Measurements from ENCODE around the gene RAB2B.

RAB2B gene

DNA sequence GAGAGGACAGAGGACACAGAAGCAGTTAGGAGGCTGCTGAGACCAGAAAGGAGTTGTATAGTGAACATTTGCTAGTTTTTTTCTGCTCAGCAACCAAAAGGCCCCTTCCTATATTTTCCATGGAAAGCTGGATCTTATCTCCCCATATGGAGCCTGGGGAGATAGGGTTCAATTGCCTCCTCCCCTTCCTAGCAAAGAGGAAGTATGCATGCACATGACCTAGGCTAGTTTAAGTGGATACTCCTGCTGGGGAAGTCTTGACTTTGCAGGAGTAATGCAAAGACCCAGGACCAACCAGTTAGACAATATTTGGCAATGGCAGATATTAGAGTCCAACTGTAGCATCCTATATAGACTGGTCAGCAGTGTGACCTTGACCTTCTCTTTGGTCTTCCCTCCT is 35.9 kb downstream of the RAB2B start:
- ATAC-seq (no peak), DNase-seq (no peak)
- H3K4me1 Mint-ChIP-seq = peaks cover 38% of the 10 kb centered on the region
- H3K9me3 Mint-ChIP-seq = no peaks in the 10 kb centered on the region
- no peaks in the 10 kb centered on the region for H3K27me3 Mint-ChIP-seq
- H3K27ac Mint-ChIP-seq = peak overlapping the region in 1 of 2 donors; percentile 56
- H3K4me3 Mint-ChIP-seq = no peak overlapping the region

DNA sequence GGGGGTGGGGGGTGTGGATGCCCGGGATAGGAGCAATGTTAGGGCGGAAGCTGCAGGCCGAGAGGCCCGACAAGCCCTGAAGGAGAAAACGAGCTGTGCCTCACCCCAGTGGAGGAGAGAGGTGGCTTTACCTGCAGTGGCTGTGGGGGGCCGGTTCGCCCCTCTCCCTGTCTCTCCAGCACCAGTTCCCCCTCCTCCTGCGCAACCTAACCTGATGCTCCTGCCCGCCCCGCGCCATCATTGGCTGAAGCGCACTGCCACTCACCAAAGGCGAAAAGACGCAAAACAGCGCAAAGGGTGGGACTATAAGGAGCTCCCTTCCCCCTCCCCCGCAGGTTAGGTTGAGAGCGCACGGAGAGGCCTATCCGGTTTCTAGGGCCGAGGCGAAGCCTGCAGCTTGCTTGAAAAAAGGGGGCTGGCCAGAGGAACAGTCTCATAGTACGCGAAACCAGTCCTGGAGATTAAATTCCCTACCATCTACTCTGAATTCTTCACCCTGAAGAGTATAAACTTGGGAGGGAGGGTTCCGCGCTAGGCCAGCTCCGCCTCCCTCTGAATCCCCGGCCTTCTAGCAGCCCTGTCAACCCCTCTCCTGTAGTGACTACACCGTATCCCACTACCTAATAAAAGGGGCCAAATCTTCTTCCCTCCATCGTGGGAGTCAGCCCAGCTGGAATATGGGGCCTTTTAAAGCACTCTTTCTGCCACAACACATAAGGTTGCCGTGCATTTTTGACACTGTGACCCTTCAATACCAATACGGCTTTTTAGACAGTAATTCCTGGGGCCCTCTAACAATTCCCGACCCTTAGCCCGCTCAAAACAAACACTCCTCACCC is 39.5 kb downstream of the RAB2B start:
- Mint-ChIP-seq H3K27me3 (no peaks in the 10 kb centered on the region), H3K4me3 (peak overlapping the region; percentile 84 to 87), H3K4me1 (peaks cover 59% of the 10 kb centered on the region), H3K9me3 (no peaks in the 10 kb centered on the region), H3K27ac (peak overlapping the region; percentile 93 to 98)
- ATAC-seq (peak; percentile 100), DNase-seq (peak; percentile 97 to 98)

DNA sequence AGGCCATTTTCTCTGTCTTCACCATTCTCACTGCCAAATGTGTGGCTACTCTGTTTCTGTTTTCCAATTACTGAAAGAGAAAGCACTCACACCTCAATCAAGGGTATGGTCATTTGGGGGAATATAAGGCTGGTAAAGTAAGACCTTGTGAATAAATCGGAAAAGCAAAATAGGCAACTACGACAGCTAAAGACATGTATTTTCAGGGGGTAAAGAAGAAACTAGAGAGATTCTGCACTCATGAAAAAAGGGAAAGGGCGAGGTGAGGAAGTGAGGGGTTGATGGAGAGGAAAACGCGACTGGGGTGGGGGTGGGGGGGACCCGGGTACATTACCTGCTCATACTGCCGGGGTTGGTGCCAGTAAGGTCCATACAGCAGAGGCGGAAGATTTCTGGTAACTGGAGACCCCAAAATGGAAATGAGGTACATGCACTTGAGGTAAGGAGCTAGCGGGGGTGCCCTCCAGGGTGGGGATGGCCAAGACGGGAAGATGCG is 40.1 kb downstream of the RAB2B start:
- peak overlapping the region; percentile 84 to 87 for H3K4me3 Mint-ChIP-seq
- no peaks in the 10 kb centered on the region for H3K9me3 Mint-ChIP-seq
- peaks cover 59% of the 10 kb centered on the region for H3K4me1 Mint-ChIP-seq
- no peak for DNase-seq
- no peaks in the 10 kb centered on the region for H3K27me3 Mint-ChIP-seq
- ATAC-seq = no peak
- H3K27ac Mint-ChIP-seq = peak overlapping the region; percentile 93 to 98

DNA sequence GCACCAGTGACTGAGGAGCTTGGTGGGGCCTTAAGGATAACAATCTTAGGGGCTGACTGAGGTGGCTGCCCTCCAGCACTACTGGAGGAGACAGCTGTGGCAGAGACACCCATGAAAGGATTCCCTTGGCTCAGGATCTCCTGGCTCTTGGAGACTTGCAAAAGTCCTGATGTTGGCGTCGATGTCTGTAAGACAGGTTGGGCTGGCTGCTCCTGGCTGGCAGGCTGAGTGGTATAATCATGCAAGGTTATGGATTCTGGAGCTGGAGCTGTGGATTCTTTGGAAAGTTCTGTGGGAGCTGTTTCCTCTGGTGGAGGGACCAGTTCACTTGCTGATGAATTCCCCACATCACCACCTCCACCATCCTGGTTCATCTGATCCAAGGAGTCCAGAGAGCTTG is 45.6 kb downstream of the RAB2B start:
- peaks cover 37% of the 10 kb centered on the region for H3K4me1 Mint-ChIP-seq
- H3K27ac Mint-ChIP-seq = no peak overlapping the region
- no peaks in the 10 kb centered on the region for H3K27me3 Mint-ChIP-seq
- no peaks in the 10 kb centered on the region for H3K9me3 Mint-ChIP-seq
- H3K4me3 Mint-ChIP-seq = no peak overlapping the region
- ATAC-seq = no peak
- no peak for DNase-seq

DNA sequence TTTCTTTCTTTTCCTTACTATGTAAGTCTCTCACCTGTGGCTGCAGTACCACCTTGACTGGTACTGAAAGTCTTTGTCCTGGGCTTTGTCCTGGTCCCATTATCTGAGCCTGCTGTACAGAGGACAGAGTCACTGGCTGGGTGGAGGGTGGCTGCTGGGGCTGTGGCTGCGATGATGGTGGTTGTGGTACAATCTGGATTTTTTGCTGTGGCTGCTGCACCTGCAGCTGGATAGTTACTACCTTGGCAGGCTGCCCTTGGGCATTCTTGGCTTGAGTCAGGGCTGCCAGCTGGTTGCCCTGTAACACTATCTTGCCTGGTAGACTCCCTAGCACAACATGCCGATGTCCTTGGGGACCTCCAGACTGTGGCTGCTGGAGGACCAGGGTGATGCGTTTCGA is 47.8 kb downstream of the RAB2B start:
- H3K9me3 Mint-ChIP-seq = no peaks in the 10 kb centered on the region
- H3K4me1 Mint-ChIP-seq = peaks cover 18% of the 10 kb centered on the region
- no peak for DNase-seq
- no peak overlapping the region for H3K27ac Mint-ChIP-seq
- H3K4me3 Mint-ChIP-seq = no peak overlapping the region
- ATAC-seq = no peak
- no peaks in the 10 kb centered on the region for H3K27me3 Mint-ChIP-seq

DNA sequence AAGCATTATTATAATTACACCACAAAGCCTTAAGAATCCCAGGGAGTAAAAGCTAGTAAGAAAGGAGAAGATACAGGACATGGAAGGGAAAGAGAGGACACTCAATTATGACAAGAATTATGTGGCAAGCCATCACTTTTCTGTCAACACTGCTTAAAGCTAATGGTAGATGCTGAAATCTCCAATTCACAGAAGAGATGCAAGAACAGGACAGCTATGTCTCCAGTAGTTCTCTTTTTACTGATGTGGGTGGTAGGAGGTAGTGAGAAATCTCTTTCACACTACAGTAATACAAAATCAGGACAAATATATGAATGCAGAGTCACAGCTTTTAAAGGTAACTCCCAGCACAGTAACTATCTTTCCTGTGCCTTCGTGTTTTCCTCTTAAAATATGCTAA is 50.1 kb downstream of the RAB2B start:
- no peak for DNase-seq
- H3K4me1 Mint-ChIP-seq = peaks cover 5% of the 10 kb centered on the region
- no peaks in the 10 kb centered on the region for H3K27me3 Mint-ChIP-seq
- no peak overlapping the region for H3K27ac Mint-ChIP-seq
- no peaks in the 10 kb centered on the region for H3K9me3 Mint-ChIP-seq
- no peak for ATAC-seq
- no peak overlapping the region for H3K4me3 Mint-ChIP-seq

DNA sequence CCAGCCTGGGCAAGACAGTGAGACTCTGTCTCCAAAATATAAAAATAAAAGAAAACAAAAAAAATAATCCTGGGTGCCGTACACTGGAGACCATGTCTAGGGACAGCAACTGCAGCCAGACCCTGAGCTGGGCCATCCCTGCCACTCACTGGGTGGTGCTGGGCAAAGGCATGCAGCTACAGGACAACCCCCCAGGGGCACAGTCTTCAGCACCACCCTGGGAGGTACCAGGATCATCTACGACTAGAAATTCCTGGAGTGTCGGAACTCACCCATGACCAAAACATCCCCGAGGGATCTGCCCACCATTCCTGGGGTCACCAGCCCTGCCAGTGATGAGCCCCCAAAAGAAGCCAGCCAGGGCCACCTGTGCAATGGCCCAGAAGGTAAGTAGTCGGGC is 57.2 kb downstream of the RAB2B start:
- H3K4me3 Mint-ChIP-seq = no peak overlapping the region
- H3K9me3 Mint-ChIP-seq = no peaks in the 10 kb centered on the region
- peak overlapping the region; percentile 20 to 54 for H3K27ac Mint-ChIP-seq
- DNase-seq = no peak
- ATAC-seq = no peak
- no peaks in the 10 kb centered on the region for H3K27me3 Mint-ChIP-seq
- H3K4me1 Mint-ChIP-seq = peaks cover 11% of the 10 kb centered on the region

DNA sequence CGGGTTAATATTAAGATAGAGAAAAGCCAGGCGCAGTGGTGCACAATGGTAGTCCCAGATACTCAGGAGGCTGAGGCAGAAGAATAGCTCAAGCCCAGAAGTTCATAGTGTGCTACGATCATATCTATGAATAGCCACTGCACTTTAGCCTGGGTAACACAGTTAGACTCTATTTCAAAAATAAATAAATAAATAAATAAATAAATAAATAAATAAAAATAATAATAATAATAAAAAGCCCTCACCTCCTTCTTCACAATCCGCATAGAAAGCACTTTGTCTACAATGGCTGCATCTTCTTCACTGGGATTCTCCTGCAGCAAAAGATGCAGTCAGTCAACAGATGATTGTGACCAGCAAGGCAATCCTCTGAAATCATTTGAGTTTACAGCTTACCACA is 61.4 kb downstream of the RAB2B start:
- no peak overlapping the region for H3K4me3 Mint-ChIP-seq
- H3K4me1 Mint-ChIP-seq = peaks cover 24% of the 10 kb centered on the region
- H3K27me3 Mint-ChIP-seq = no peaks in the 10 kb centered on the region
- H3K27ac Mint-ChIP-seq = peak overlapping the region in 1 of 2 donors; percentile 52
- no peaks in the 10 kb centered on the region for H3K9me3 Mint-ChIP-seq
- ATAC-seq (no peak), DNase-seq (no peak)

DNA sequence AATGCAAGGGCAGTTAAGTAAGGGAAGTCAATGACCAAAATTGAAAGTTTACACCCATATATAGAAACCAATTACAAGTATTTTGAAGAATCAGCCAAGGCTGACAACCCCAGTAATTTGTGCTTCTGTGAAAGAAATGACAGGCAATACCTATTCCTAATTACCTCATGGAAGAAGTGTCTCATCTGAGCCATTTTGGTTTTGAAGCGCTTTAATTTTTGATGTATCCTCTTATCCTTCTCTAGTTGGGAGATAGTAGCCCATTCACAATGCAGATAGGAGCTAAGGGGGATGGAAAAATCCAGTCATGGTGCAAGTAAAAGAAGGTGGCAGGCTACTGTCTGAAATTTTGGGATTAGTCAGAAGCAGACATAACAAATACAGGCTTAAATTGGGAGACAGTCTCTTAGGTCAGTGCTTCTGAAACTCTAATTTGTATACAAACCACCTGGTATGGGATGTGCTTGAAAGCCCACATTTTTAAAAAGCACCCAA is 62.6 kb downstream of the RAB2B start:
- peak; percentile 96 for ATAC-seq
- H3K4me1 Mint-ChIP-seq = peaks cover 24% of the 10 kb centered on the region
- H3K27me3 Mint-ChIP-seq = no peaks in the 10 kb centered on the region
- H3K9me3 Mint-ChIP-seq = no peaks in the 10 kb centered on the region
- H3K4me3 Mint-ChIP-seq = peak overlapping the region; percentile 47 to 67
- peak; percentile 10 to 28 for DNase-seq
- peak overlapping the region; percentile 97 to 98 for H3K27ac Mint-ChIP-seq

All from stimulated activated naive CD8-positive, alpha-beta T cell treated with anti-CD3 and anti-CD28 coated beads, Interleukin-15, amount 100 ng/mL, for 72 hours (primary cell).